Lung (tissue), 12 donors: ENCODE results near the gene SERPINA5. TPM values are rescaled to one million over a fixed set of nuclear protein-coding genes. Genes with fewer than 3 reads are reported as not detected.

ENCODE experiments used
- ATAC-seq: fragments of 200-7000 bp; cut with Tn5 transposase; one replicate; pipeline ENCODE4 v1.9.1; 2020; ENCODE audit warnings: moderate number of reproducible peaks; ENCODE audit not compliant: insufficient read depth, low FRiP score
- DNase-seq, 3 donors: peaks; one replicate each; pipeline ENCODE4 v3.0.0-alpha.2; 2013 to 2017
- H3K27ac ChIP-seq, 2 donors: one replicate each; pipeline ENCODE4 v1.5.1; 2013; ENCODE audit warnings: mild to moderate bottlenecking in 2 of 2, moderate library complexity in 2 of 2, control low read depth in 1 of 2, inconsistent platforms in 1 of 2, low read depth in 1 of 2, low read length in 1 of 2
- H3K27me3 ChIP-seq, 3 donors: one replicate each; pipeline ENCODE4 v1.5.1; 2013; ENCODE audit warnings: low read length in 2 of 3; ENCODE audit not compliant: control insufficient read depth in 3 of 3, insufficient read depth in 3 of 3
- H3K36me3 ChIP-seq, 4 donors: one replicate each; pipeline ENCODE4 v1.5.1; 2013; ENCODE audit warnings: low read length in 4 of 4, mild to moderate bottlenecking in 1 of 4, moderate library complexity in 1 of 4; ENCODE audit not compliant: control insufficient read depth in 4 of 4, insufficient read depth in 4 of 4
- H3K4me1 ChIP-seq, 5 donors: one replicate each; pipeline ENCODE4 v1.5.1; 2013; ENCODE audit warnings: low read length in 5 of 5, mild to moderate bottlenecking in 2 of 5, moderate library complexity in 1 of 5; ENCODE audit not compliant: control insufficient read depth in 5 of 5, insufficient read depth in 5 of 5
- H3K4me3 ChIP-seq: one replicate; pipeline ENCODE4 v1.5.1; 2013; ENCODE audit warnings: mild to moderate bottlenecking, control low read depth, moderate library complexity
- H3K9ac ChIP-seq, 2 donors: one replicate each; pipeline ENCODE4 v1.5.1; 2013; ENCODE audit warnings: low read length in 2 of 2, control low read depth in 1 of 2; ENCODE audit not compliant: insufficient read depth in 1 of 2
- H3K9me3 ChIP-seq, 4 donors: one replicate each; pipeline ENCODE4 v1.5.1; 2013; ENCODE audit warnings: low read length in 3 of 4, mild to moderate bottlenecking in 1 of 4, moderate library complexity in 1 of 4; ENCODE audit not compliant: control insufficient read depth in 4 of 4, insufficient read depth in 3 of 4
- WGBS, 2 donors: extraction: QIAGEN DNeasy Blood & Tissue Kit; methylation state at CpG; one replicate each; pipeline ENCODE4 v1.1.7; 2013; 5-methylcytosine and 5-hydroxymethylcytosine counted together
- polyA plus RNA-seq, 2 donors: library from polyadenylated mRNA; stranded (reverse); fragments of 200-250 nt; gene quantifications; one replicate each; pipeline ENCODE4 v1.2.1, GENCODE V29; 2013
- total RNA-seq, 2 donors: library from RNA; depleted of rRNA in 1 of 2; stranded (reverse); fragments of >200 nt in 1 of 2; gene quantifications; one replicate each; pipeline ENCODE4 v1.2.1, GENCODE V29; 2014 to 2021
- TF ChIP-seq, protein P1 (sequence below): IDR thresholded peaks from 2 replicates; pipeline ENCODE4 v1.5.1; 2012; ENCODE audit warnings: mild to moderate bottlenecking; ENCODE audit errors: control extremely low read depth, extremely low read depth
- donor health status: control.
- donor health status: control.
- donor health status: Bipolar disorder and iron deficiency.
- donor health status: healthy.
- donor health status: DM: yes; HTN: yes; CAD: no.

The SERPINA5 gene
- total and polyA plus RNA-seq, 4 donors = 0.14 to 4.3 (median 0.52) TPM; not detected in 1

DNA sequence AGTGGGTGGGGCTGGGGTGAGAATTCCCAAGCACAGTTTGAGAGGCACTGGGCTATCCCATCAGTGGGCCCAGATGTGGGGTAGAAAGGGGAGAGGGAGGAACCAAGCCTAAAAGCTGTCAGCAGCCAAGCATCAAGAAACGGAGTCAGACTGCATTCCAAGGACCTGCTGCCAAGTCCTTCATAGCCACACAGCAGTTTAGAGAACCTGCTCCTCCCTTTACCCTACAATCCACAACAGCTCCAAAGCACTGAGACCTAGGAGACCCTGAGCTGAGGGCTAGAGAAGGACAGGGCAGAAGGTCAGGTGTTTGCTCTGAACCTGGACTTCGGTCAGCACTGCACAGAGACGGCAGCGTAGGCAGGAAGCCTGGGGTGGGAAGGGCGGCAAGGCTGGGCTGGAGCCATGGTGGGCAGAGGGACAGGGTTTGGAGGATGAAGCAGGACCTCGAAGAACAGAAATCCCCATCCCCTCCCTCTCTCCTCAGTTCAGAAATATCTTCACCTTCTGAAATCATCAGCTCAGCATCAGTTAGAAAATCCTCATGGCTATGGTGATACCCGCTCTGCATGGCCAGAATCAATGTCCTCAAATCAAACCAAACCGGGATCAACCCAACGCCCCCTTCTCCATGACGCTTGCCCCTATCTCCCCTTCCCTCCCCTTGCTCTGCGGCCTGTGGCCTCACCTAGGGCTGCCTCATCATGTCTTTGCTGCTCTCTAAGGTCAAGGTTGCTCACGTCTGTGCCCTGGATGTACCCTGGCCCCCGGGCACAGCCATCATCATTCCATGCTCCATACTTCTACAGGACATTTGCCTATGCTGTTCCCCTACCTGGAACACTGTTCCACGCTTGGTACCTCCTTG is 32.9 kb upstream of the SERPINA5 start:
- 86 to 92% methylated on average over 14 of the region's 14 CpGs for WGBS, 2 donors
- H3K9ac ChIP-seq = no peak overlapping the region
- no peak overlapping the region for H3K4me3 ChIP-seq
- DNase-seq (no peak), ATAC-seq (no peak)
- H3K36me3 ChIP-seq = no peaks in the 10 kb centered on the region
- H3K4me1 ChIP-seq = peaks cover 0 to 1% (median 0%) of the 10 kb centered on the region in 5 donors
- H3K27ac ChIP-seq = no peak overlapping the region
- H3K27me3 ChIP-seq = no peaks in the 10 kb centered on the region
- TF ChIP-seq, protein P1, sequence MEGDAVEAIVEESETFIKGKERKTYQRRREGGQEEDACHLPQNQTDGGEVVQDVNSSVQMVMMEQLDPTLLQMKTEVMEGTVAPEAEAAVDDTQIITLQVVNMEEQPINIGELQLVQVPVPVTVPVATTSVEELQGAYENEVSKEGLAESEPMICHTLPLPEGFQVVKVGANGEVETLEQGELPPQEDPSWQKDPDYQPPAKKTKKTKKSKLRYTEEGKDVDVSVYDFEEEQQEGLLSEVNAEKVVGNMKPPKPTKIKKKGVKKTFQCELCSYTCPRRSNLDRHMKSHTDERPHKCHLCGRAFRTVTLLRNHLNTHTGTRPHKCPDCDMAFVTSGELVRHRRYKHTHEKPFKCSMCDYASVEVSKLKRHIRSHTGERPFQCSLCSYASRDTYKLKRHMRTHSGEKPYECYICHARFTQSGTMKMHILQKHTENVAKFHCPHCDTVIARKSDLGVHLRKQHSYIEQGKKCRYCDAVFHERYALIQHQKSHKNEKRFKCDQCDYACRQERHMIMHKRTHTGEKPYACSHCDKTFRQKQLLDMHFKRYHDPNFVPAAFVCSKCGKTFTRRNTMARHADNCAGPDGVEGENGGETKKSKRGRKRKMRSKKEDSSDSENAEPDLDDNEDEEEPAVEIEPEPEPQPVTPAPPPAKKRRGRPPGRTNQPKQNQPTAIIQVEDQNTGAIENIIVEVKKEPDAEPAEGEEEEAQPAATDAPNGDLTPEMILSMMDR = no peak
- peaks cover 0 to 4% (median 0%) of the 10 kb centered on the region in 4 donors for H3K9me3 ChIP-seq

DNA sequence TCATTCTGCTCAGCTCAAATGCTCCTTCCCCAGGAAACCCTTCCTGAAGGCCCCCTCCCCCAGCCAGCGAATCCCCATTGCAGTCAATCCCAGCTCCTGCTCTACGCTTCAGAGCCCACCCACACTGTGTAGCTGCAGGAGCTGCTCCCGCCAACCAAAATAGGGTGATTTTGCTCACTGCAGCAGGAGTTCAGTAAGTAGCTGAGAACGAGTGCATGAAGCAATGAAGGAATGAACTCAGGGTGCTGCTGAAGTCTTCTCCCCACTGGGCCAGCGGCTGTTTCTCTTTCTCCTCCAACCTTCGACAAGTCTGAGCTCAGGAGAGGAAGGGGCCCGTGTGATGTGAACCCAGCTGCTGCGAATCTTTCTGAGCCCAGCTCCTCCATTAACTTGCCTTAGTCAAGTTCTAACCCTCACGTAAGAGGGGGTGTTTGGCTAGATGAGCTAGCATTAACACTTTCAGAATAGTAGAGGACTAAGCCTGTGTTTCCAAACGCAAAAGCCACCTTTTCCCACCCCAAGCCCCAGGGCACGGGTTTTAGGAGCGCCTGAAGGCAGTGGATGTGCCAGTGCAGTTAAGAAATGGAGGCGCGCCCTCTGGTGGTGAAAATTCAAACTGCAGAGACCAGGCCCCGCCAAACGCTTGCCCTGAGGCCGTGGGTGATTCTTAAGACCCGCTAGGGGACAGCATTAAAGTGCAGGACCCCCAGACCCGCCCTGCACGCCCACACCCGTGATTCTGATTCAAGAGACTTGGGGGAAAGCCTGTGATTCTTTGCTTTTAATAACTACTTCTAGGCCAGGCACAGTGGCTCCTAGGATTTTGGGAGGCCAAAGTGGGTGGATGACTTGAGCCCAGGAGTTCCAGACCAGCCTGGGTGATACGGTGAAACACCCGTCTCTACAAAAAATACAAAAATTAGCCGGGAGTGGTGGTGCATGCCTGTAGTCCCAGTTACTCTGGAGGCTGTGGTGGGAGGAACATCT is 31.9 kb upstream of the SERPINA5 start:
- Histone ChIP-seq H3K27me3 (no peaks in the 10 kb centered on the region), H3K27ac (no peak overlapping the region), H3K4me1 (peaks cover 0 to 1% (median 0%) of the 10 kb centered on the region in 5 donors), H3K9me3 (peaks cover 0 to 4% (median 0%) of the 10 kb centered on the region in 4 donors), H3K9ac (no peak overlapping the region), H3K36me3 (no peaks in the 10 kb centered on the region), H3K4me3 (no peak overlapping the region)
- DNase-seq = peak; percentile 61 to 68 (median 64)
- 26 to 31% methylated on average over 24 of the region's 24 CpGs for WGBS, 2 donors
- TF ChIP-seq, protein P1 = peak; percentile 46
- no peak for ATAC-seq

DNA sequence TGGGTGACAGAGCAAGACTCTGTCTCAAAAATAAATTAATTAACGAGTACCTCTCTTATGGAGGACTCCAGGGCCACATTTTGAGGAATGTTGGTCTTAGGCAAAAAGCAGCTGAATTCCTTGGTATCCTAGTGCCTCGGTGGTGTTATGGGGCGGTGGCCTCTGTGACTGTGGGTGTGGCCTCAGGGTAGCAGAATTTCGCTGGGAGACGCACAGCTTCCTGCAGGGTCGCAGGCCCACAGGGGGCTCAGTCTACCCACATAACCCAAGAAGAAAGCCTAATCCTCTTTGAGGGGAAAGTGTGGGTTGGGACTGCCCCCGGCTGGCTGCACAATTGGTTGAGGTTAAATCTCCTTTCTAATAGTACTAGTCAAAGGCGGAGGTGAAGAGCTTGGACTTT is 31.2 kb upstream of the SERPINA5 start:
- DNase-seq (no peak), ATAC-seq (no peak)
- Histone ChIP-seq H3K27me3 (no peaks in the 10 kb centered on the region), H3K9me3 (peaks cover 0 to 4% (median 0%) of the 10 kb centered on the region in 4 donors), H3K27ac (no peak overlapping the region), H3K9ac (no peak overlapping the region), H3K36me3 (no peaks in the 10 kb centered on the region), H3K4me1 (peaks cover 0 to 1% (median 0%) of the 10 kb centered on the region in 5 donors), H3K4me3 (no peak overlapping the region)
- TF ChIP-seq, protein P1 = no peak
- 69 to 70% methylated on average over 8 of the region's 8 CpGs for WGBS, 2 donors
